HepG2 (cell line): ENCODE measurements around the gene OTOP1. TPM values are rescaled to one million over a fixed set of nuclear protein-coding genes. Genes with fewer than 3 reads are reported as not detected.

ENCODE experiments used
- ATAC-seq: fragments of 200-7000 bp; cut with Tn5 transposase; 3 replicates; pipeline ENCODE4 v1.9.1; 2020; ENCODE audit warnings: mild to moderate bottlenecking, moderate library complexity
- BruUV-seq: library from RNA; stranded (reverse); fragments of 400-500 nt; replicated peaks from 2 replicates; lab custom pipeline; 2021; lab: Mats Ljungman, UMichigan
- CTCF ChIA-PET: fragments of 300-600 bp; formaldehyde crosslinking; extraction: SDS; loops from one replicate; lab custom pipeline; 2021; ENCODE audit warnings: low total read pairs, inconsistent platforms, low intra/inter-chr PET ratio; lab: Yijun Ruan, JAX
- POLR2A ChIA-PET: fragments of 350-600 bp; sonication (Branson Sonifier 250); formaldehyde crosslinking; loops from one replicate; lab custom pipeline; 2020; ENCODE audit warnings: antibody characterized with exemption, inconsistent platforms; lab: Yijun Ruan, JAX
- DNase-seq: peaks from one replicate; pipeline ENCODE4 v3.0.0-alpha.2; 2015; ENCODE audit warnings: low spot score
- FAIRE-seq: peaks from 3 replicates; lab custom pipeline; 2011; peaks lifted over from hg19 to GRCh38; lab: Jason Lieb, UNC
- H2AFZ ChIP-seq: one replicate; pipeline ENCODE4 v1.6.1; 2011; ENCODE audit warnings: low read length, inconsistent platforms
- H3K27ac ChIP-seq: fragments of 300-600 bp; 3 replicates; pipeline ENCODE4 v1.8.0; 2011; ENCODE audit warnings: mixed run types, mild to moderate bottlenecking, mixed read lengths, low read length, inconsistent platforms; ENCODE audit not compliant: insufficient read depth; ENCODE audit errors: extremely low read length
- H3K27me3 ChIP-seq, 2 experiments: fragments of 200-600 bp in 1 of 2; 2 replicates in 1 of 2; 3 replicates in 1 of 2; pipeline versions ENCODE4 v1.6.0 to v1.8.0; 2011; ENCODE audit warnings: low read length in 2 of 2, mild to moderate bottlenecking in 2 of 2, moderate library complexity in 2 of 2, inconsistent platforms in 1 of 2; ENCODE audit not compliant: insufficient read depth in 2 of 2, control insufficient read depth in 1 of 2
- H3K36me3 ChIP-seq, 2 experiments: fragments of 200-600 bp in 1 of 2; replicated peaks in 1 of 2; 2 replicates in 1 of 2; 3 replicates in 1 of 2; pipeline versions ENCODE4 v1.5.1 to v1.8.0; 2011; ENCODE audit warnings: low read length in 2 of 2, inconsistent platforms in 1 of 2; ENCODE audit not compliant: insufficient read depth in 2 of 2, control insufficient read depth in 1 of 2
- H3K4me1 ChIP-seq: 2 replicates; pipeline ENCODE4 v1.5.1; 2012; ENCODE audit warnings: low read length, inconsistent platforms; ENCODE audit not compliant: insufficient read depth
- H3K4me2 ChIP-seq: 2 replicates; pipeline ENCODE4 v1.6.0; 2011; ENCODE audit warnings: low read depth, low read length, inconsistent platforms
- H3K4me3 ChIP-seq, 3 experiments: fragments of 200-600 bp in 1 of 3; sonication (generic), shearing (Covaris generic) in 1 of 3; replicated peaks in 1 of 3; 2 replicates each; pipeline ENCODE4 v1.5.1; 2011 to 2016; ENCODE audit warnings: low read length in 3 of 3, inconsistent platforms in 2 of 3, low read depth in 2 of 3, mild to moderate bottlenecking in 2 of 3, control low read depth in 1 of 3, mixed read lengths in 1 of 3; ENCODE audit not compliant: insufficient read depth in 1 of 3
- H3K79me2 ChIP-seq: one replicate; pipeline ENCODE4 v1.6.1; 2011; ENCODE audit warnings: low read length, inconsistent platforms; ENCODE audit not compliant: insufficient read depth
- H3K9ac ChIP-seq: 2 replicates; pipeline ENCODE4 v1.6.0; 2011; ENCODE audit warnings: mild to moderate bottlenecking, low read depth, low read length, inconsistent platforms; ENCODE audit not compliant: insufficient read depth
- H3K9me3 ChIP-seq: 2 replicates; pipeline ENCODE4 v1.5.1; 2012; ENCODE audit warnings: mild to moderate bottlenecking, low read length
- H4K20me1 ChIP-seq: 2 replicates; pipeline ENCODE4 v1.6.0; 2011; ENCODE audit warnings: inconsistent platforms, mild to moderate bottlenecking, low read length, moderate library complexity; ENCODE audit not compliant: insufficient read depth
- KDM3A ChIP-seq: IDR thresholded peaks from 2 replicates; pipeline ENCODE4 v1.6.1; 2018; ENCODE audit warnings: low read depth, missing compliant biosample characterization
- MBD4 ChIP-seq: IDR thresholded peaks from 2 replicates; pipeline ENCODE4 v1.6.1; 2012; ENCODE audit warnings: low read length, inconsistent platforms, borderline replicate concordance
- PHF21A ChIP-seq: sonication (generic); formaldehyde crosslinking; IDR thresholded peaks from 2 replicates; pipeline ENCODE4 v1.5.0; 2020; ENCODE audit warnings: mild to moderate bottlenecking, missing genetic modification reagents
- U2AF1 ChIP-seq: fragments of 200-400 bp; formaldehyde crosslinking; optimal IDR thresholded peaks from 2 replicates; pipeline ENCODE3; 2017; ENCODE audit warnings: mild to moderate bottlenecking, low read depth, low read length
- ZBTB26 ChIP-seq: IDR thresholded peaks from 2 replicates; pipeline ENCODE4 v1.6.1; 2016; ENCODE audit warnings: missing compliant biosample characterization, missing genetic modification reagents, borderline replicate concordance
- ZFP82 ChIP-seq: sonication (generic); formaldehyde crosslinking; IDR thresholded peaks from 2 replicates; pipeline ENCODE4 v1.5.1; 2020; ENCODE audit warnings: mild to moderate bottlenecking, missing genetic modification reagents, borderline replicate concordance
- ZNF296 ChIP-seq: sonication (generic); formaldehyde crosslinking; conservative IDR thresholded peaks from 2 replicates; pipeline ENCODE4 v1.5.0; 2020; ENCODE audit warnings: mild to moderate bottlenecking, missing genetic modification reagents
- ZNF441 ChIP-seq: sonication (generic); formaldehyde crosslinking; IDR thresholded peaks from 2 replicates; pipeline ENCODE4 v1.7.0; 2021; ENCODE audit warnings: missing genetic modification reagents, borderline replicate concordance
- ZNF549 ChIP-seq: sonication (generic); formaldehyde crosslinking; IDR thresholded peaks from 2 replicates; pipeline ENCODE4 v1.5.0; 2020; ENCODE audit warnings: missing genetic modification reagents
- ZNF597 ChIP-seq: sonication (generic); formaldehyde crosslinking; IDR thresholded peaks from 2 replicates; pipeline ENCODE4 v1.5.0; 2020; ENCODE audit warnings: missing genetic modification reagents
- ZNF720 ChIP-seq: sonication (generic); formaldehyde crosslinking; IDR thresholded peaks from 2 replicates; pipeline ENCODE4 v1.4.0; 2020; ENCODE audit warnings: missing genetic modification reagents
- ZNF788 ChIP-seq: sonication (generic); formaldehyde crosslinking; IDR thresholded peaks from 2 replicates; pipeline ENCODE4 v1.5.0; 2020; ENCODE audit warnings: mild to moderate bottlenecking, missing genetic modification reagents, borderline replicate concordance
- ZNF792 ChIP-seq: IDR thresholded peaks from 2 replicates; pipeline ENCODE4 v1.6.1; 2016
- ZNF841 ChIP-seq: sonication (generic); formaldehyde crosslinking; IDR thresholded peaks from 2 replicates; pipeline ENCODE4 v1.8.1; 2023; ENCODE audit warnings: missing genetic modification reagents, borderline replicate concordance
- WGBS: methylation state at CpG from one replicate; pipeline ENCODE4 v1.1.6; 2017; ENCODE audit warnings: low lambda C conversion rate; 5-methylcytosine and 5-hydroxymethylcytosine counted together
- in situ Hi-C: cut with HindIII; loops from 2 replicates; pipeline ENCODE4 v1.10.0; 2017; ENCODE audit warnings: low pct_unique_long_range_greater_than_20kb; ENCODE audit not compliant: extremely low pct_ligation_motif_present
- intact Hi-C: fragments of 100-400 bp; cut with micrococcal nuclease; formaldehyde crosslinking; loops from one replicate; pipeline ENCODE4 v1.10.0; 2022; ENCODE audit not compliant: unreplicated experiment
- polyA plus RNA-seq, 8 experiments: library from polyadenylated mRNA; depleted of rRNA in 3 of 8; stranded (reverse) in 7 of 8; unstranded in 1 of 8; fragments of >200 nt; fragmentation: Illumina TruSeq in 4 of 8; extraction: Trizol in 4 of 8; gene quantifications; 2 replicates each; pipeline versions ENCODE4 v1.2.1 to v1.2.3, GENCODE V29; 2011 to 2016; ENCODE audit warnings: low read depth in 4 of 8, missing spikeins in 1 of 8, mixed read lengths in 1 of 8; ENCODE audit not compliant: insufficient read depth in 1 of 8
- total RNA-seq, 5 experiments: library from RNA; depleted of rRNA; stranded (reverse); fragments of >200 nt; fragmentation: Illumina TruSeq; extraction: Trizol; gene quantifications; 2 replicates each; pipeline ENCODE4 v1.2.3, GENCODE V29; 2016; ENCODE audit warnings: low read depth in 1 of 5
- TF ChIP-seq, protein P1 (sequence below): sonication (generic); formaldehyde crosslinking; IDR thresholded peaks from 2 replicates; pipeline ENCODE4 v1.5.0; 2020; ENCODE audit warnings: mild to moderate bottlenecking, missing genetic modification reagents

OTOP1 gene
- total and polyA plus RNA-seq, 2 of the 13 experiments (the other 11 are each of a cell fraction or from before 2014, with no cell fraction given) = not detected

DNA sequence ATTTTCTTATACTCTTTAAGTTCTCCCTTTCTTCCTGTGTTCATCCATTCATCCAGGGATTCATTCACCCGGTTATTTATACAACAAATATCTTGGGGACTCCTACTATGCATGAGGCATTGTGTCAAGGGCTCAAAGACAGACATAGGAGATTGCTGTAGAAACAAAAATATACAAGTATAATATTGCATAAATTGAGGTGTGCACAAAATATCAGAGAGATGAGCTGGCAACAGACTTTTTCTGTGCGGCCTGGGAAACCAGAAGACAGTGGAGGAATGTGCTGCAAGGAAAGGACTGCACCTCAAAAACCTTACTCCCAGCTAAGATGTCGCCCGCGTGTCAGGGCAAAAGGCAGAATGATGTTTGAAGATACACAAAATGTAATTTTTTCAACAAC is 9.6 kb downstream of the OTOP1 start:
- CTCF ChIA-PET = no interaction called here
- H4K20me1 ChIP-seq = no peaks in the 10 kb centered on the region
- 57% methylated on average over 5 of the region's 5 CpGs for WGBS
- DNase-seq = no peak
- no peaks in the 10 kb centered on the region for H3K79me2 ChIP-seq
- H2AFZ ChIP-seq = no peak overlapping the region
- no peak for ATAC-seq
- H3K36me3 ChIP-seq = no peaks in the 10 kb centered on the region
- in situ Hi-C loops (no loop called here), intact Hi-C loops (loop anchor here (2.0 kb wide), 1 partner anchor 18 kb away; no protein-coding TSS in a partner anchor)
- H3K27ac ChIP-seq = no peak overlapping the region
- BruUV-seq = no TSS peak
- no peak for TF ChIP-seq ZNF792 (CRISPR knock-in tag)
- no peak for TF ChIP-seq ZFP82
- no peak for TF ChIP-seq ZNF788 (CRISPR knock-in tag)
- no peak for TF ChIP-seq KDM3A (CRISPR knock-in tag)
- H3K4me2 ChIP-seq = no peak overlapping the region
- no peaks in the 10 kb centered on the region for H3K9me3 ChIP-seq
- H3K9ac ChIP-seq = no peak overlapping the region
- H3K4me1 ChIP-seq = no peaks in the 10 kb centered on the region
- H3K4me3 ChIP-seq = no peak overlapping the region
- no peaks in the 10 kb centered on the region; a peak in 1 of 5 replicates for H3K27me3 ChIP-seq
- POLR2A ChIA-PET = no interaction called here
- no peak for FAIRE-seq

DNA sequence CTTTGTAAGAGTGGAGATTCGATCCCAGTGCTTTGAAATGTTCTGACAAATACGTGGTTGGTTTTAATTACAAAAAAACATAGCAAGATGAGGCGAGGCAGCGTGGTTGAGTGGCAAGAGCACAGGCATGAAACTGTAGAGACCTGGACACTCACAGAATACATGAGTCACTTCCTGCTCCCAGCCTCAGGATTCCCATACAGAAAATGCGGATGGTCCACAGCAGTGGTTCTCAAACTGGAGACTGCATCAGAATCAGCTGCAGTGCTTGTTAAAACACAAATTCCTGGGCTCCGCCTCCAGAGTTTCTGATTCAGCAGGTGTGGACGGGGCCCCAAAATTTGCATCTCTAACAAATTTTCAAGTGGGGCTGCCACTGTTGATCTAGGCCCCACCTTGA is 10.1 kb downstream of the OTOP1 start:
- in situ Hi-C loops (no loop called here), intact Hi-C loops (loop anchor here (2.0 kb wide), 1 partner anchor 18 kb away; no protein-coding TSS in a partner anchor)
- Histone ChIP-seq H3K4me2 (no peak overlapping the region), H2AFZ (no peak overlapping the region), H3K36me3 (no peaks in the 10 kb centered on the region), H3K9me3 (no peaks in the 10 kb centered on the region), H3K9ac (no peak overlapping the region), H3K4me1 (no peaks in the 10 kb centered on the region), H4K20me1 (no peaks in the 10 kb centered on the region), H3K27ac (no peak overlapping the region), H3K27me3 (no peaks in the 10 kb centered on the region; a peak in 1 of 5 replicates), H3K4me3 (no peak overlapping the region), H3K79me2 (no peaks in the 10 kb centered on the region)
- ChIA-PET CTCF (no interaction called here), POLR2A (no interaction called here)
- ATAC-seq (no peak), DNase-seq (no peak), FAIRE-seq (no peak)
- BruUV-seq = no TSS peak
- WGBS = 30% methylated on average over 5 of the region's 7 CpGs
- no peak for TF ChIP-seq ZBTB26 (CRISPR knock-in tag)
- TF ChIP-seq ZNF441 = no peak
- no peak for TF ChIP-seq ZNF549 (CRISPR knock-in tag)
- TF ChIP-seq ZNF841 = no peak
- TF ChIP-seq, protein P1, sequence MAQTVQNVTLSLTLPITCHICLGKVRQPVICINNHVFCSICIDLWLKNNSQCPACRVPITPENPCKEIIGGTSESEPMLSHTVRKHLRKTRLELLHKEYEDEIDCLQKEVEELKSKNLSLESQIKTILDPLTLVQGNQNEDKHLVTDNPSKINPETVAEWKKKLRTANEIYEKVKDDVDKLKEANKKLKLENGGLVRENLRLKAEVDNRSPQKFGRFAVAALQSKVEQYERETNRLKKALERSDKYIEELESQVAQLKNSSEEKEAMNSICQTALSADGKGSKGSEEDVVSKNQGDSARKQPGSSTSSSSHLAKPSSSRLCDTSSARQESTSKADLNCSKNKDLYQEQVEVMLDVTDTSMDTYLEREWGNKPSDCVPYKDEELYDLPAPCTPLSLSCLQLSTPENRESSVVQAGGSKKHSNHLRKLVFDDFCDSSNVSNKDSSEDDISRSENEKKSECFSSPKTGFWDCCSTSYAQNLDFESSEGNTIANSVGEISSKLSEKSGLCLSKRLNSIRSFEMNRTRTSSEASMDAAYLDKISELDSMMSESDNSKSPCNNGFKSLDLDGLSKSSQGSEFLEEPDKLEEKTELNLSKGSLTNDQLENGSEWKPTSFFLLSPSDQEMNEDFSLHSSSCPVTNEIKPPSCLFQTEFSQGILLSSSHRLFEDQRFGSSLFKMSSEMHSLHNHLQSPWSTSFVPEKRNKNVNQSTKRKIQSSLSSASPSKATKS (CRISPR knock-in tag) = no peak
- no peak for TF ChIP-seq PHF21A (CRISPR knock-in tag)
- TF ChIP-seq ZNF720 (CRISPR knock-in tag) = no peak
- TF ChIP-seq MBD4 = no peak
- TF ChIP-seq ZNF296 (CRISPR knock-in tag) = no peak
- TF ChIP-seq U2AF1 = no peak
- TF ChIP-seq ZNF597 (CRISPR knock-in tag) = no peak
